ENCODE results near the gene RAB11FIP3.
"Not testable (repeated sequence)": the region's sequence is repeated elsewhere in the genome, so short reads cannot be mapped to it uniquely, and the experiment has no call there.

Gene RAB11FIP3

GRCh38 chr16:392450-393030 lies 32.9 kb upstream of the RAB11FIP3 start:
- DNase-seq, result no peak

GRCh38 chr16:396199-396598 lies 29.2 kb upstream of the RAB11FIP3 start:
- DNase-seq, result no peak

- DNase-seq, result peak in 4 of 14 donors; percentile 15 to 63 (median 22)
Measured at GRCh38 chr16:396605-397004, 28.8 kb upstream of the RAB11FIP3 start.

GRCh38 chr16:397135-397661 lies 28.3 kb upstream of the RAB11FIP3 start, which contains the start of gene NME4:
Gene NME4 (plus strand): TSS chr16:397199. CDS start chr16:397223, 24 bp downstream.
- peak in 1 of 14 donors; percentile 31 for DNase-seq

GRCh38 chr16:397736-398332 lies 27.6 kb upstream of the RAB11FIP3 start:
- peak in 4 of 14 donors; percentile 12 to 64 (median 34) for DNase-seq

- DNase-seq, result no peak
Measured at GRCh38 chr16:398561-399339, 26.7 kb upstream of the RAB11FIP3 start.

- no peak for DNase-seq
Measured at GRCh38 chr16:399340-400019, 26.0 kb upstream of the RAB11FIP3 start.

- DNase-seq, result no peak
Measured at GRCh38 chr16:400061-400591, 25.3 kb upstream of the RAB11FIP3 start.

- DNase-seq, result peak; percentile 60 to 97 (median 92)
Measured at GRCh38 chr16:401468-402348, 23.7 kb upstream of the RAB11FIP3 start, which contains the start of gene DECR2. Gene DECR2 (plus strand): TSS chr16:401885. CDS start chr16:401964, 79 bp downstream.

- no peak for DNase-seq
Measured at GRCh38 chr16:404971-405486, 20.4 kb upstream of the RAB11FIP3 start.

- DNase-seq, result no peak
Measured at GRCh38 chr16:405548-406506, 19.6 kb upstream of the RAB11FIP3 start.

GRCh38 chr16:407253-407652 lies 18.2 kb upstream of the RAB11FIP3 start:
- DNase-seq, result no peak

- DNase-seq, result no peak
Measured at GRCh38 chr16:410516-411178, 14.8 kb upstream of the RAB11FIP3 start.

- DNase-seq, result no peak
Measured at GRCh38 chr16:411576-412265, 13.7 kb upstream of the RAB11FIP3 start.

- DNase-seq, result no peak
Measured at GRCh38 chr16:414395-415169, 10.9 kb upstream of the RAB11FIP3 start.

- DNase-seq, result not testable (repeated sequence)
Measured at GRCh38 chr16:415170-415498, 10.3 kb upstream of the RAB11FIP3 start.

GRCh38 chr16:422179-422578 lies 3.3 kb upstream of the RAB11FIP3 start:
- not testable (repeated sequence) for DNase-seq
